Measurements from ENCODE around the gene ELAVL1. TPM values are rescaled to one million over a fixed set of nuclear protein-coding genes. Genes with fewer than 3 reads are reported as not detected.

ELAVL1 gene
- polyA plus RNA-seq, 1 donor from 2014 or later: 19.1 TPM

GRCh38 chr19:8001651-8001994, 3.8 kb downstream of the ELAVL1 start:
- Histone ChIP-seq H3K27ac (ENCODE audit: low read length) (peak overlapping the region; percentile 20), H3F3A (ENCODE audit: insufficient read depth, low read length, poor library complexity, severe bottlenecking) (no peaks in the 10 kb centered on the region), H3K27me3 (ENCODE audit: insufficient read depth, low read depth, low read length) (no peaks in the 10 kb centered on the region), H3K9me3 (ENCODE audit: low read length) (no peaks in the 10 kb centered on the region), H3K9me2 (ENCODE audit: insufficient read depth, low read length) (no peaks in the 10 kb centered on the region), H3K9ac (ENCODE audit: low read length) (peak overlapping the region; percentile 46), H4K20me1 (ENCODE audit: insufficient read depth) (peaks cover 25% of the 10 kb centered on the region), H3K79me2 (replicated peaks; ENCODE audit: insufficient read depth, low read length) (peaks cover 85% of the 10 kb centered on the region), H3K4me3 (ENCODE audit: low read length) (peak overlapping the region; percentile 52), H3K36me3 (ENCODE audit: insufficient read depth, low read length) (no peaks in the 10 kb centered on the region), H2AFZ (ENCODE audit: low read depth, low read length) (no peak overlapping the region), H3K4me2 (ENCODE audit: low read length) (no peak overlapping the region)
- no peak for TF ChIP-seq POLR2AphosphoS5 (IDR thresholded peaks at IDR 0.05)
- TF ChIP-seq MXI1 (conservative IDR thresholded peaks at IDR 0.05; ENCODE audit: poor library complexity, severe bottlenecking): no peak
- TF ChIP-seq EZH2 (IDR thresholded peaks at IDR 0.05; ENCODE audit: borderline replicate concordance, insufficient read depth, low read length, poor library complexity, severe bottlenecking): no peak
- TF ChIP-seq SMC3 (conservative IDR thresholded peaks at IDR 0.05; ENCODE audit: poor library complexity): no peak
- TF ChIP-seq REST (IDR thresholded peaks at IDR 0.05; ENCODE audit: borderline replicate concordance): no peak

GRCh38 chr19:8000298-8001038, 5.0 kb downstream of the ELAVL1 start:
- Histone ChIP-seq H3F3A (ENCODE audit: insufficient read depth, low read length, poor library complexity, severe bottlenecking) (no peaks in the 10 kb centered on the region), H3K4me3 (ENCODE audit: low read length) (no peak overlapping the region), H3K27ac (ENCODE audit: low read length) (no peak overlapping the region), H3K4me2 (ENCODE audit: low read length) (no peak overlapping the region), H2AFZ (ENCODE audit: low read depth, low read length) (no peak overlapping the region), H4K20me1 (ENCODE audit: insufficient read depth) (peaks cover 25% of the 10 kb centered on the region), H3K79me2 (replicated peaks; ENCODE audit: insufficient read depth, low read length) (peaks cover 89% of the 10 kb centered on the region), H3K27me3 (ENCODE audit: insufficient read depth, low read depth, low read length) (no peaks in the 10 kb centered on the region), H3K9me3 (ENCODE audit: low read length) (no peaks in the 10 kb centered on the region), H3K9ac (ENCODE audit: low read length) (peak overlapping the region; percentile 12), H3K9me2 (ENCODE audit: insufficient read depth, low read length) (no peaks in the 10 kb centered on the region), H3K36me3 (ENCODE audit: insufficient read depth, low read length) (no peaks in the 10 kb centered on the region)
- TF ChIP-seq REST (IDR thresholded peaks at IDR 0.05; ENCODE audit: borderline replicate concordance) (no peak), CTCF (IDR thresholded peaks at IDR 0.05; ENCODE audit: poor library complexity, severe bottlenecking) (no peak), MXI1 (conservative IDR thresholded peaks at IDR 0.05; ENCODE audit: poor library complexity, severe bottlenecking) (no peak), EP300 (conservative IDR thresholded peaks at IDR 0.05; ENCODE audit: poor library complexity, severe bottlenecking) (no peak)

Measured in neural cell (in vitro differentiated cells).